Peyer's patch (tissue), 4 donors: ENCODE results near the gene TCF12.

ENCODE experiments used
- CTCF ChIP-seq, 6 experiments: fragments of 450-650 bp in 4 of 6; fragments of 200-600 bp in 2 of 6; sonication (generic) in 1 of 6; IDR thresholded peaks; one replicate each; pipeline ENCODE4 v1.5.1; 2017 to 2019; ENCODE audit warnings: antibody characterized with exemption in 6 of 6, mild to moderate bottlenecking in 3 of 6, moderate library complexity in 1 of 6
- POLR2A ChIP-seq, 2 donors: fragments of 450-650 bp; IDR thresholded peaks; one replicate each; pipeline ENCODE4 v1.5.1; 2017; ENCODE audit warnings: antibody characterized with exemption in 2 of 2, mild to moderate bottlenecking in 2 of 2, moderate library complexity in 2 of 2

GRCh38 chr15:57205027-57205855 lies 286.8 kb downstream of the TCF12 start:
- TF ChIP-seq POLR2A (IDR thresholded peaks at IDR 0.05) (no peak), CTCF (IDR thresholded peaks at IDR 0.05) (no peak)
